ENCODE measurements around the gene ZNF48. TPM values are rescaled to one million over a fixed set of nuclear protein-coding genes. Genes with fewer than 3 reads are reported as not detected.

Gene ZNF48
- total RNA-seq, 1 experiment from 2014 or later: 24.8 TPM

- BruUV-seq (replicated peaks): no TSS peak
- no peak for TF ChIP-seq CTCF (IDR thresholded peaks at IDR 0.05; ENCODE audit: unreplicated experiment)
- intact Hi-C loops (cut with micrococcal nuclease; ENCODE audit: unreplicated experiment): no loop called here
- CTCF ChIA-PET: no interaction called here
- H3K4me3 Mint-ChIP-seq (ENCODE audit: low read depth, unreplicated experiment): peak overlapping the region; percentile 90
- H3K4me1 Mint-ChIP-seq (ENCODE audit: low read depth, unreplicated experiment): peaks cover 36% of the 10 kb centered on the region
- no peak for DNase-seq
- peaks cover 86% of the 10 kb centered on the region for H3K36me3 Mint-ChIP-seq (ENCODE audit: insufficient read depth, unreplicated experiment)
- no peaks in the 10 kb centered on the region for H3K9me3 Mint-ChIP-seq (ENCODE audit: low read depth, unreplicated experiment)
- H3K27me3 Mint-ChIP-seq (ENCODE audit: unreplicated experiment): no peaks in the 10 kb centered on the region
- H3K27ac Mint-ChIP-seq (ENCODE audit: unreplicated experiment): peak overlapping the region; percentile 21
These were observed 42.5 kb upstream of the ZNF48 start for GRCh38 chr16:30352488-30353401.

GRCh38 chr16:30353438-30354129 is 41.6 kb upstream of the ZNF48 start:
- peaks cover 42% of the 10 kb centered on the region for H3K4me1 Mint-ChIP-seq (ENCODE audit: low read depth, unreplicated experiment)
- no peak for DNase-seq
- H3K9me3 Mint-ChIP-seq (ENCODE audit: low read depth, unreplicated experiment): no peaks in the 10 kb centered on the region
- peak overlapping the region; percentile 99 for H3K27ac Mint-ChIP-seq (ENCODE audit: unreplicated experiment)
- CTCF ChIA-PET: interaction anchor here (0.5 kb wide), 1 partner anchor 508 kb away, joined by 3 read pairs; no protein-coding TSS in a partner anchor
- intact Hi-C loops (cut with micrococcal nuclease; ENCODE audit: unreplicated experiment): loop anchor here (2.0 kb wide), 1 partner anchor 17 kb away; the partner anchor contains the start of gene TBC1D10B
- peaks cover 85% of the 10 kb centered on the region for H3K36me3 Mint-ChIP-seq (ENCODE audit: insufficient read depth, unreplicated experiment)
- no TSS peak for BruUV-seq (replicated peaks)
- no peaks in the 10 kb centered on the region for H3K27me3 Mint-ChIP-seq (ENCODE audit: unreplicated experiment)
- no peak for TF ChIP-seq CTCF (IDR thresholded peaks at IDR 0.05; ENCODE audit: unreplicated experiment)
- H3K4me3 Mint-ChIP-seq (ENCODE audit: low read depth, unreplicated experiment): peak overlapping the region; percentile 90

GRCh38 chr16:30354423-30355143 is 40.6 kb upstream of the ZNF48 start:
- Mint-ChIP-seq H3K27ac (ENCODE audit: unreplicated experiment) (peak overlapping the region; percentile 99), H3K4me3 (ENCODE audit: low read depth, unreplicated experiment) (peak overlapping the region; percentile 90), H3K4me1 (ENCODE audit: low read depth, unreplicated experiment) (peaks cover 42% of the 10 kb centered on the region), H3K27me3 (ENCODE audit: unreplicated experiment) (no peaks in the 10 kb centered on the region), H3K9me3 (ENCODE audit: low read depth, unreplicated experiment) (no peaks in the 10 kb centered on the region), H3K36me3 (ENCODE audit: insufficient read depth, unreplicated experiment) (peaks cover 81% of the 10 kb centered on the region)
- CTCF ChIA-PET: interaction anchor here (0.6 to 1.1 kb wide), 3 partner anchors 16 to 263 kb away, joined by 3 to 4 read pairs (median 3); partner anchors contain the start of gene TBX6
- intact Hi-C loops (cut with micrococcal nuclease; ENCODE audit: unreplicated experiment): loop anchor here (2.0 kb wide), 1 partner anchor 16 kb away; the partner anchor contains the start of gene TBC1D10B
- TSS peak; percentile 40 for BruUV-seq (replicated peaks)
- no peak for DNase-seq
- TF ChIP-seq CTCF (IDR thresholded peaks at IDR 0.05; ENCODE audit: unreplicated experiment): no peak

All from Calu3 (cell line).